22Rv1 (cell line): ENCODE results near the gene COPG1.

Source experiments
- H3K27ac ChIP-seq: fragments of 450-650 bp; 2 replicates; pipeline ENCODE4 v1.5.1; 2017
- CTCF ChIP-seq: fragments of 450-650 bp; IDR thresholded peaks from 2 replicates; pipeline ENCODE4 v1.5.1; 2017; ENCODE audit warnings: mild to moderate bottlenecking
- ZFX ChIP-seq: fragments of 450-650 bp; IDR thresholded peaks from 2 replicates; pipeline ENCODE4 v1.6.1; 2017; ENCODE audit warnings: antibody characterized with exemption, borderline replicate concordance

The COPG1 gene

DNA sequence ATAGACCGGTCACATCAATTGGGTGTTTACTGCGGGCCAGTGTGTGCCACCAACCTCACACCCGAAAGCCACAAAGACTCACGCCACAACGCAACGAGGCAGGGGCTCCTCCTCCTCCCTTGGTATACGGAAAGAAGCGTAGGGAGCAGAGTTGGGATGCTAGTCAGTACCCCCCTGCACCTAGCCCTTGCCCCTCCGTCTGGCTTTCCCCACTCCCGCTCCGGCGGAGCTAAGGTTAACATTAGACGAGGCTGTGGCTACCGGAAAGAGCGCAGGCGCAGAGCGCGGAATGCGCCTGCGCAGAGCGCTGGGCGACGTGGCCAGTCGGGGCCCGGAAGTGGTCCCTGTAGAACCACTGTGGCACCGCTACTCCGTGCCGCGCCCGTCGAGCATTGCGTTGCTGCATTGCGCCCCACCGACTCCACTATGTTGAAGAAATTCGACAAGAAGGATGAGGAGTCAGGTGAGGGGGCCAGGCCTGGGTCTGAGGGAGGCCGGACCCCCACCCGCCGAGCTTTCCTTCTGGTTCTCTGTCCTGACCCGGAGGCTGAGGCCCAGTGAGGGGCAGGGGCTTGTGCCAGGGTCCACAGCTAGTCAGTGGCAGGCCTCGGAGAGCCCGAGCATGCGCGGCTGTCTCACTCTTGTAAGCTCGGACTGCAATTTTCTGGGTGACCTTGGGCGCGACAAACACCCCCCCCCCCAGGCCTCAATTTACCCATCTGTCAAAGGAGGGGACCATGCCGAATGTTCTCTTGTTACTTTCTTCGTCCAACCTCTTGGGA, at the start of gene COPG1:
TSS of gene COPG1 (plus strand) at position 323 of the 782 bp plus-strand sequence. CDS start at position 427, 104 bp downstream.
- TF ChIP-seq CTCF (no peak), ZFX (no peak)
- peak within 1 kb of the TSS; percentile 67 for H3K27ac ChIP-seq

GRCh38 chr3:129204473-129204872, 44.9 kb upstream of the COPG1 start:
- peak overlapping the region; percentile 83 for H3K27ac ChIP-seq
- TF ChIP-seq CTCF (no peak), ZFX (no peak)

DNA sequence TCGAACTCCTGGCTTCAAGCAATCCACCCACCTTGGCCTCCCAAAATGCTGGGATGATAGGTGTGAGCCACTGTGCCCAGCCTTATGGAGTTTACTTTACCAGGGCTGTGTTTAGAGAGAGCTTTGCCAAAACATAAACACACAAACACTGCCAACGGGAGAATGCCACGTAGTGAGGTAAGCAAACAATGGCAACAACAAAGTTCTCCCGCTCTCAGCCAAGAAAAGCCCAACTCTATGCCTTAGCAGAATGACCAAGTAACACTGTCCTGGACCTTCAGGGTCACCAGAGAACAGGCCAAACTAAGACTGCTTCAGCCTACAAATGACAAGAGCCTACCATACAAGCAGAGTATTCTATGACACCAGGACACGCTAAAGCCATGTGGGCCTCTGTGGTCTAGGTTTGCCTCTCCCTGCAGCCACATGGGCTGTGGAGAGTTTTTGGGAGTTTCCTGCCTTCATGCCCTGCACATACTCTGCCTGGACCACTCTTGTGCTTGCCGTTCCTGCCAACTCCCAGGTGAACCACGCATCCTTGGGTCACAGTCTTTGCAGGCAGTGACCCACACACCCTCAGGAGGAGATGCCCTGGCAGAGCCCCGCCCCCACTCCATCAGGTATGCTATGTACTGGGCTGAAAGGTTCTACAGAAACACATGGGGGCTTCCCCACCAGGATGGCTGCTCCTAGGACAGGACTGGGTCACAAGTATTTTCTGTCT, 44.1 kb upstream of the COPG1 start:
- peak overlapping the region; percentile 83 for H3K27ac ChIP-seq
- TF ChIP-seq ZFX (no peak), CTCF (no peak)

DNA sequence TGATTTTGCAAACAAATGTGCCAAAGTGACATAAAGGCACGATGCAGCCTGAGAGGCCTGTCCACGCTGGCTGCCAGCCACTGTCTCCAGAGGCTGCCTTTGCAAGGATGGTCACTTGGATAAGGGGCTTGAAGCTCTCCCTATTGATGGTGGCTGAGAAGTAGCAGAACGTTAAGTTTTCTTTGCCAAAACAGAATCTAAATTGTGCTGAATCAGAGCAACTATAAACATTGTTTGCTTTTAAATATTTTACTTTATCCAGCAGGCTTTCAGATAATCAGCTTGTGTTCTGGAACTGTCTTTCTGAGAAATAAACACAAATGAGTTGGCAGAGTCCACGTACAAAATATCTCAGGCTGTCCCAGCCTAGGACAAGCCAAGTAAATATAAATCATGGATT, 41.9 kb upstream of the COPG1 start:
- H3K27ac ChIP-seq, result peak overlapping the region; percentile 26; the same call in 1 of the 2 replicates
- TF ChIP-seq CTCF (no peak), ZFX (no peak)

DNA sequence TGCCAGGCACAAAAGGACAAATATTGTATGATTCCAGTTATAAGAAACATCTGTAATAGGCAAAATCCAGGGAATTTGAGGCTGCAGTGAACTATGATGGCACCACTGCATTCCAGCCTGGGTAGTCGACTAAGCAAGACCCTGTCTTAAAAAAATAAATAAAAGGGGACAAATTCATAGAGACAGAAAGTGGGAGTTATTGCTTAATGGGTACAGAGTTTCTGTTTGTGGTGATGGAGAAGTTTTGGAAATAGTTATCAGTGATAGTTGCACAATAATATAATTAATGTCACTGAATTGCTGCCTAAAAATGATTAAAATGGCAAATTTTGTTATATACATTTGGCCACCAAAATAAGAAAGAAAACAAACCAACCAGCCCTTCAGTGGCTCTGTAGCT, 38.1 kb upstream of the COPG1 start:
- TF ChIP-seq ZFX, result no peak
- no peak for TF ChIP-seq CTCF
- H3K27ac ChIP-seq, result peak overlapping the region; percentile 78

GRCh38 chr3:129211772-129212171, 37.6 kb upstream of the COPG1 start:
- no peak for TF ChIP-seq CTCF
- peak overlapping the region; percentile 78 for H3K27ac ChIP-seq

GRCh38 chr3:129213238-129213637, 36.2 kb upstream of the COPG1 start:
- TF ChIP-seq ZFX, result no peak
- TF ChIP-seq CTCF, result no peak
- H3K27ac ChIP-seq, result no peak overlapping the region
